HepG2 (cell line): ENCODE results near the gene PRKAG1. TPM values are rescaled to one million over a fixed set of nuclear protein-coding genes. Genes with fewer than 3 reads are reported as not detected.
A peak's percentile ranks its signal among the peaks of the same experiment; 100 is the strongest.

Experiments
- ATAC-seq: fragments of 200-7000 bp; cut with Tn5 transposase; 3 replicates; pipeline ENCODE4 v1.9.1; 2020; ENCODE audit warnings: mild to moderate bottlenecking, moderate library complexity
- BruUV-seq: library from RNA; stranded (reverse); fragments of 400-500 nt; replicated peaks from 2 replicates; lab custom pipeline; 2021; lab: Mats Ljungman, UMichigan
- CTCF ChIA-PET: fragments of 300-600 bp; formaldehyde crosslinking; extraction: SDS; loops from one replicate; lab custom pipeline; 2021; ENCODE audit warnings: low total read pairs, inconsistent platforms, low intra/inter-chr PET ratio; lab: Yijun Ruan, JAX
- POLR2A ChIA-PET: fragments of 350-600 bp; sonication (Branson Sonifier 250); formaldehyde crosslinking; loops from one replicate; lab custom pipeline; 2020; ENCODE audit warnings: antibody characterized with exemption, inconsistent platforms; lab: Yijun Ruan, JAX
- DNase-seq: peaks from one replicate; pipeline ENCODE4 v3.0.0-alpha.2; 2015; ENCODE audit warnings: low spot score
- FAIRE-seq: peaks from 3 replicates; lab custom pipeline; 2011; peaks lifted over from hg19 to GRCh38; lab: Jason Lieb, UNC
- H2AFZ ChIP-seq: one replicate; pipeline ENCODE4 v1.6.1; 2011; ENCODE audit warnings: low read length, inconsistent platforms
- H3K27ac ChIP-seq: fragments of 300-600 bp; 3 replicates; pipeline ENCODE4 v1.8.0; 2011; ENCODE audit warnings: mixed run types, mild to moderate bottlenecking, mixed read lengths, low read length, inconsistent platforms; ENCODE audit not compliant: insufficient read depth; ENCODE audit errors: extremely low read length
- H3K27me3 ChIP-seq, 2 experiments: fragments of 200-600 bp in 1 of 2; 2 replicates in 1 of 2; 3 replicates in 1 of 2; pipeline versions ENCODE4 v1.6.0 to v1.8.0; 2011; ENCODE audit warnings: low read length in 2 of 2, mild to moderate bottlenecking in 2 of 2, moderate library complexity in 2 of 2, inconsistent platforms in 1 of 2; ENCODE audit not compliant: insufficient read depth in 2 of 2, control insufficient read depth in 1 of 2
- H3K36me3 ChIP-seq, 2 experiments: fragments of 200-600 bp in 1 of 2; replicated peaks in 1 of 2; 2 replicates in 1 of 2; 3 replicates in 1 of 2; pipeline versions ENCODE4 v1.5.1 to v1.8.0; 2011; ENCODE audit warnings: low read length in 2 of 2, inconsistent platforms in 1 of 2; ENCODE audit not compliant: insufficient read depth in 2 of 2, control insufficient read depth in 1 of 2
- H3K4me1 ChIP-seq: 2 replicates; pipeline ENCODE4 v1.5.1; 2012; ENCODE audit warnings: low read length, inconsistent platforms; ENCODE audit not compliant: insufficient read depth
- H3K4me2 ChIP-seq: 2 replicates; pipeline ENCODE4 v1.6.0; 2011; ENCODE audit warnings: low read depth, low read length, inconsistent platforms
- H3K4me3 ChIP-seq, 3 experiments: fragments of 200-600 bp in 1 of 3; sonication (generic), shearing (Covaris generic) in 1 of 3; replicated peaks in 1 of 3; 2 replicates each; pipeline ENCODE4 v1.5.1; 2011 to 2016; ENCODE audit warnings: low read length in 3 of 3, inconsistent platforms in 2 of 3, low read depth in 2 of 3, mild to moderate bottlenecking in 2 of 3, control low read depth in 1 of 3, mixed read lengths in 1 of 3; ENCODE audit not compliant: insufficient read depth in 1 of 3
- H3K79me2 ChIP-seq: one replicate; pipeline ENCODE4 v1.6.1; 2011; ENCODE audit warnings: low read length, inconsistent platforms; ENCODE audit not compliant: insufficient read depth
- H3K9ac ChIP-seq: 2 replicates; pipeline ENCODE4 v1.6.0; 2011; ENCODE audit warnings: mild to moderate bottlenecking, low read depth, low read length, inconsistent platforms; ENCODE audit not compliant: insufficient read depth
- H3K9me3 ChIP-seq: 2 replicates; pipeline ENCODE4 v1.5.1; 2012; ENCODE audit warnings: mild to moderate bottlenecking, low read length
- H4K20me1 ChIP-seq: 2 replicates; pipeline ENCODE4 v1.6.0; 2011; ENCODE audit warnings: inconsistent platforms, mild to moderate bottlenecking, low read length, moderate library complexity; ENCODE audit not compliant: insufficient read depth
- CBX2 ChIP-seq, 2 experiments: fragments of 200-600 bp in 1 of 2; sonication (generic); formaldehyde crosslinking in 1 of 2; IDR thresholded peaks; 2 replicates each; pipeline versions ENCODE4 v1.7.0 to v1.8.1; 2018 to 2022; ENCODE audit warnings: low read depth in 2 of 2, low read length in 1 of 2, mild to moderate bottlenecking in 1 of 2, missing genetic modification reagents in 1 of 2
- CBX5 ChIP-seq: sonication (generic); formaldehyde crosslinking; IDR thresholded peaks from 2 replicates; pipeline ENCODE4 v1.4.0; 2020; ENCODE audit warnings: missing genetic modification reagents, borderline replicate concordance
- CCDC6 ChIP-seq: sonication (generic); formaldehyde crosslinking; IDR thresholded peaks from 2 replicates; pipeline ENCODE4 v1.8.1; 2022; ENCODE audit warnings: mild to moderate bottlenecking, missing genetic modification reagents, moderate library complexity
- CEBPB ChIP-seq: IDR thresholded peaks from 2 replicates; pipeline ENCODE4 v1.6.1; 2011; ENCODE audit warnings: low read depth, low read length, improper control_type of control experiment, borderline replicate concordance
- CENPBD1 ChIP-seq: sonication (generic); formaldehyde crosslinking; IDR thresholded peaks from 2 replicates; pipeline ENCODE4 v1.8.0; 2022; ENCODE audit warnings: missing genetic modification reagents, low read depth, mild to moderate bottlenecking, borderline replicate concordance
- HNF4A ChIP-seq: sonication (generic); formaldehyde crosslinking; IDR thresholded peaks from 2 replicates; pipeline ENCODE4 v1.4.0; 2020; ENCODE audit warnings: missing genetic modification reagents
- HNRNPLL ChIP-seq: fragments of 200-400 bp; formaldehyde crosslinking; IDR thresholded peaks from 2 replicates; pipeline ENCODE4 v1.6.1; 2017; ENCODE audit warnings: mild to moderate bottlenecking, low read depth, low read length; ENCODE audit not compliant: poor library complexity, severe bottlenecking
- HOXD1 ChIP-seq: sonication (generic); formaldehyde crosslinking; IDR thresholded peaks from 2 replicates; pipeline ENCODE4 v1.5.0; 2020; ENCODE audit warnings: missing genetic modification reagents
- MTF2 ChIP-seq: sonication (generic); formaldehyde crosslinking; IDR thresholded peaks from 2 replicates; pipeline ENCODE4 v1.5.0; 2020; ENCODE audit warnings: missing genetic modification reagents, borderline replicate concordance
- NCOA5 ChIP-seq: sonication (generic); formaldehyde crosslinking; IDR thresholded peaks from 2 replicates; pipeline ENCODE4 v1.4.0; 2020; ENCODE audit warnings: missing genetic modification reagents
- RBM39 ChIP-seq: fragments of 200-400 bp; formaldehyde crosslinking; IDR thresholded peaks from one replicate; pipeline ENCODE4 v1.6.1; 2018; ENCODE audit warnings: antibody characterized with exemption, mild to moderate bottlenecking, low read depth, low read length; ENCODE audit not compliant: poor library complexity, severe bottlenecking
- RFX5 ChIP-seq: IDR thresholded peaks from 2 replicates; pipeline ENCODE4 v1.6.1; 2011; ENCODE audit warnings: low read depth, low read length, improper control_type of control experiment
- XRCC5 ChIP-seq: fragments of 200-400 bp; formaldehyde crosslinking; optimal IDR thresholded peaks from 2 replicates; pipeline ENCODE3; 2017; ENCODE audit warnings: mild to moderate bottlenecking, low read length
- ZBTB33 ChIP-seq: sonication (generic); formaldehyde crosslinking; IDR thresholded peaks from 2 replicates; pipeline ENCODE4 v1.4.0; 2020; ENCODE audit warnings: missing genetic modification reagents
- ZNF343 ChIP-seq: sonication (generic); formaldehyde crosslinking; IDR thresholded peaks from 2 replicates; pipeline ENCODE4 v1.4.0; 2020; ENCODE audit warnings: mild to moderate bottlenecking, missing genetic modification reagents
- WGBS: methylation state at CpG from one replicate; pipeline ENCODE4 v1.1.6; 2017; ENCODE audit warnings: low lambda C conversion rate; 5-methylcytosine and 5-hydroxymethylcytosine counted together
- in situ Hi-C: cut with HindIII; loops from 2 replicates; pipeline ENCODE4 v1.10.0; 2017; ENCODE audit warnings: low pct_unique_long_range_greater_than_20kb; ENCODE audit not compliant: extremely low pct_ligation_motif_present
- intact Hi-C: fragments of 100-400 bp; cut with micrococcal nuclease; formaldehyde crosslinking; loops from one replicate; pipeline ENCODE4 v1.10.0; 2022; ENCODE audit not compliant: unreplicated experiment
- polyA plus RNA-seq, 8 experiments: library from polyadenylated mRNA; depleted of rRNA in 3 of 8; stranded (reverse) in 7 of 8; unstranded in 1 of 8; fragments of >200 nt; fragmentation: Illumina TruSeq in 4 of 8; extraction: Trizol in 4 of 8; gene quantifications; 2 replicates each; pipeline versions ENCODE4 v1.2.1 to v1.2.3, GENCODE V29; 2011 to 2016; ENCODE audit warnings: low read depth in 4 of 8, missing spikeins in 1 of 8, mixed read lengths in 1 of 8; ENCODE audit not compliant: insufficient read depth in 1 of 8
- total RNA-seq, 5 experiments: library from RNA; depleted of rRNA; stranded (reverse); fragments of >200 nt; fragmentation: Illumina TruSeq; extraction: Trizol; gene quantifications; 2 replicates each; pipeline ENCODE4 v1.2.3, GENCODE V29; 2016; ENCODE audit warnings: low read depth in 1 of 5
- TF ChIP-seq, protein P1 (sequence below): sonication (generic); formaldehyde crosslinking; IDR thresholded peaks from 2 replicates; pipeline ENCODE4 v1.5.0; 2020; ENCODE audit warnings: missing genetic modification reagents
- TF ChIP-seq, protein P2 (sequence below), 2 experiments: sonication (generic) in 1 of 2; formaldehyde crosslinking in 1 of 2; IDR thresholded peaks; 2 replicates each; pipeline versions ENCODE4 v1.4.0 to v1.6.1; 2018 to 2020; ENCODE audit warnings: missing genetic modification reagents in 2 of 2, borderline replicate concordance in 1 of 2, low read depth in 1 of 2, mild to moderate bottlenecking in 1 of 2, missing biosample characterization in 1 of 2

Gene PRKAG1
- total and polyA plus RNA-seq, 2 of the 13 experiments (the other 11 are each of a cell fraction or from before 2014, with no cell fraction given), result 26.1 to 32.8 TPM

GRCh38 chr12:48973941-48974673 is 44.5 kb downstream of the PRKAG1 start (continued):
- peak; percentile 71; the same call in 1 of the 2 replicates for TF ChIP-seq ZBTB33 (CRISPR knock-in tag)
- peak; percentile 87 for TF ChIP-seq RFX5
- TF ChIP-seq CENPBD1, result no peak
- TF ChIP-seq HNRNPLL, result peak; percentile 82
- TF ChIP-seq MTF2 (CRISPR knock-in tag), result 0 out of 2 replicates have a peak, but pooled peaks have one; percentile 32
- TF ChIP-seq XRCC5, result peak; percentile 48
- no peak for TF ChIP-seq HNF4A (CRISPR knock-in tag)
- no peak for TF ChIP-seq NCOA5
- no peak for TF ChIP-seq CBX5 (CRISPR knock-in tag)
- TF ChIP-seq HOXD1 (CRISPR knock-in tag), result no peak

DNA sequence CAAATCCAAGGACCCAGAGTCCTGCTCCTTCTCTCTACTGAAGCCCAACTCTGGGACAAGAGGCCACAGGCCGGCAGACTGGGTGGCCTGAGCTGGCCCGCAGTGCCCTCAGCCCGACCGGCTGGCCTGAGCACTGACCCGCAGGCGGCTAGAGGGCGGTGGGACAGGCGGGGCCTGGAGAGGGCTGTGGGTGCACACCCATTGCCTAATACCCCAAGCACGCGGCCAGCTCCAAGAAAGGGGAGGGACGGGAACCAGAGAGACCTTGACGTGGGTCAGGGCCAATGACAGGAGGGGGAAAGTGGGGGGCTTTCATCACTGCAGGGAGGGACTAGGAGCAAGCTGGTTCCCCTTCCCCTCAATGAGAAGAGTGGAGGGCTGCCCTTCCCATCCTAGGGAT is 45.0 kb downstream of the PRKAG1 start:
- CTCF ChIA-PET, result interaction anchor here (1.2 to 2.7 kb wide), 2 partner anchors 15 to 22 kb away, joined by 6 to 11 read pairs; no protein-coding TSS in a partner anchor
- peaks cover 26 to 79% of the 10 kb centered on the region in 2 experiments for H3K27me3 ChIP-seq
- H3K79me2 ChIP-seq, result no peaks in the 10 kb centered on the region
- in situ Hi-C loops, result no loop called here
- H3K4me1 ChIP-seq, result peaks cover 67% of the 10 kb centered on the region
- intact Hi-C loops, result no loop called here
- ATAC-seq, result peak; percentile 52
- POLR2A ChIA-PET, result interaction anchor here (1.2 kb wide), 1 partner anchor 16 kb away, joined by 3 read pairs; the partner anchor contains the start of gene ARF3
- no peaks in the 10 kb centered on the region for H3K36me3 ChIP-seq
- H4K20me1 ChIP-seq, result peaks cover 9% of the 10 kb centered on the region; the same call in 1 of the 2 replicates
- H3K4me2 ChIP-seq, result no peak overlapping the region
- H3K27ac ChIP-seq, result no peak overlapping the region
- peak; percentile 39 for DNase-seq
- no TSS peak for BruUV-seq
- no peak overlapping the region for H2AFZ ChIP-seq
- H3K4me3 ChIP-seq, result no peak overlapping the region; a peak in 1 of 6 replicates
- FAIRE-seq, result no peak
- WGBS, result 0% methylated on average over 2 of the region's 12 CpGs
- H3K9ac ChIP-seq, result no peak overlapping the region
- no peaks in the 10 kb centered on the region for H3K9me3 ChIP-seq
- TF ChIP-seq, protein P1, sequence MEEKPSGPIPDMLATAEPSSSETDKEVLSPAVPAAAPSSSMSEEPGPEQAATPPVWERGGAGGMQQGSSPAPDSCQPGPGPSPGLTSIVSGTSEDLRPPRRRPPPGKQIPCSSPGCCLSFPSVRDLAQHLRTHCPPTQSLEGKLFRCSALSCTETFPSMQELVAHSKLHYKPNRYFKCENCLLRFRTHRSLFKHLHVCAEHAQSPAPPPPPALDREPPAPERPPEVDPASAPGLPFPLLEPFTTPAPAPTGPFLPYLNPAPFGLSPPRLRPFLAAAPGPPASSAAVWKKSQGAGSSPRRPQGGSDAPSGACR, result no peak
- TF ChIP-seq RBM39, result no peak
- TF ChIP-seq, protein P2, sequence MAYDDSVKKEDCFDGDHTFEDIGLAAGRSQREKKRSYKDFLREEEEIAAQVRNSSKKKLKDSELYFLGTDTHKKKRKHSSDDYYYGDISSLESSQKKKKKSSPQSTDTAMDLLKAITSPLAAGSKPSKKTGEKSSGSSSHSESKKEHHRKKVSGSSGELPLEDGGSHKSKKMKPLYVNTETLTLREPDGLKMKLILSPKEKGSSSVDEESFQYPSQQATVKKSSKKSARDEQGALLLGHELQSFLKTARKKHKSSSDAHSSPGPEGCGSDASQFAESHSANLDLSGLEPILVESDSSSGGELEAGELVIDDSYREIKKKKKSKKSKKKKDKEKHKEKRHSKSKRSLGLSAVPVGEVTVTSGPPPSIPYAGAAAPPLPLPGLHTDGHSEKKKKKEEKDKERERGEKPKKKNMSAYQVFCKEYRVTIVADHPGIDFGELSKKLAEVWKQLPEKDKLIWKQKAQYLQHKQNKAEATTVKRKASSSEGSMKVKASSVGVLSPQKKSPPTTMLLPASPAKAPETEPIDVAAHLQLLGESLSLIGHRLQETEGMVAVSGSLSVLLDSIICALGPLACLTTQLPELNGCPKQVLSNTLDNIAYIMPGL (CRISPR knock-in tag; IDR thresholded peaks at IDR 0.05; ENCODE audit: borderline replicate concordance in 1 of 2, low read depth in 1 of 2), result no peak
- TF ChIP-seq ZNF343 (CRISPR knock-in tag), result no peak
- no peak for TF ChIP-seq CBX2 (IDR thresholded peaks at IDR 0.05; ENCODE audit: low read depth, low read length)
- no peak for TF ChIP-seq CBX2 (CRISPR knock-in tag; IDR thresholded peaks at IDR 0.05; ENCODE audit: low read depth)
- no peak for TF ChIP-seq CCDC6 (CRISPR knock-in tag)
- peak; percentile 12; the same call in 1 of the 2 replicates for TF ChIP-seq CEBPB
